Activated T-cell treated with anti-CD3 and anti-CD28 coated beads, Interleukin-2, amount 50 U/mL, for 4 hours (primary cell): ENCODE measurements around the gene UNKL. TPM values are rescaled to one million over a fixed set of nuclear protein-coding genes. Genes with fewer than 3 reads are reported as not detected.
A peak's percentile ranks its signal among the peaks of the same experiment; 100 is the strongest.

Experiments
- ATAC-seq, 2 donors: fragments of 200-7000 bp; cut with Tn5 transposase; one replicate each; pipeline ENCODE4 v1.10.0; 2021
- DNase-seq: peaks from one replicate; pipeline ENCODE4 v3.0.0-alpha.2; 2020
- H3K27me3 Mint-ChIP-seq: one replicate; pipeline ENCODE4 v1.8.0; 2021; ENCODE audit warnings: low read depth, mixed read lengths
- H3K36me3 Mint-ChIP-seq: one replicate; pipeline ENCODE4 v1.8.0; 2022; ENCODE audit warnings: mixed read lengths; ENCODE audit not compliant: insufficient read depth
- H3K4me1 Mint-ChIP-seq: one replicate; pipeline ENCODE4 v1.8.0; 2021; ENCODE audit warnings: low read depth, mixed read lengths
- H3K4me3 Mint-ChIP-seq: one replicate; pipeline ENCODE4 v1.8.0; 2021; ENCODE audit warnings: mild to moderate bottlenecking, moderate library complexity, mixed read lengths
- H3K9me3 Mint-ChIP-seq: one replicate; pipeline ENCODE4 v1.8.0; 2021; ENCODE audit warnings: mixed read lengths
- total RNA-seq, 3 donors: library from RNA; stranded (reverse); gene quantifications; one replicate each; pipeline ENCODE4 v1.2.1, GENCODE V29; 2021

Gene UNKL
- total RNA-seq, 3 donors from 2014 or later, result 24.5 to 30.2 (median 29.0) TPM

DNA sequence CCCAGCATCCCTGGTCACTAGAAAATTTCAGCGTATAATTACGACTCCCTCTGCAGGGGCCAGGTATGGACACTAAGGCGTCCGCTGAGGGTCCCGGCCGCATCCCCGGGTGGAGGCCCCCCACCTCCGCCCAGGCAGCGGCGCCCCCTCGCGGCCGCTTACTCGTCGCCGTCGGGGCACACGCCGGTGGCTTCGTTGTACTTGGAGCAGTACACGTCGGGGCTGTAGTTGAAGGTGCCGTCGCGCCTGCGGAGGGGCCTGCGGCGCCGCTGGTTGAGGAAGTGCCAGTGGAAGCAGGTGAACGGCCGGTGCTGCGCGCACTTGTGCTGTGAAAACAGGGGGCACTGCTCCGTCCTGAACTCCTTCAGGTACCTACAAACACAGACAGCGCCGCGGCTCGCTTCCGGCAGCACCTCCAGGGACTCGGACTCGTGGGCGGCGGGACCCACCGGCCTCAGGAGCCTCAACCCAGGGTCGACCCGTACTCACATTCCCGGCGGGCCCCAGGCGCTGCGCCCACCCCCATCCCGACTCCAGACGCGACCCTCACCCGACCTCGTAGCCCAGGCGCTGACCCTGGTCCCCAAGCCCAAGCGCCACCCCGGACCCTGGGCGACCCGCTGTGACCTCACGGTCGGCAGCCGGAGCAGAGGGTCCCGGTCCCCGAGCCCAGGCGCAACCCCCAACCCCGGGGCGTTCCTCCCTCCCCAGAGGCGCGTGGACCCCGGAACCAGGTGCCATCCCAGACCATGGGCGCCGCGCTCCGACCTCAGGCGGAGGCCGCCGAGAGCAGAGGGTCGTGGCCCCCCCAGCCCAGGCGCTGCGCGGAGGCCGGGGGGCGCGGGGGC is 596 bp downstream of the UNKL start:
- DNase-seq, result peak; percentile 52

DNA sequence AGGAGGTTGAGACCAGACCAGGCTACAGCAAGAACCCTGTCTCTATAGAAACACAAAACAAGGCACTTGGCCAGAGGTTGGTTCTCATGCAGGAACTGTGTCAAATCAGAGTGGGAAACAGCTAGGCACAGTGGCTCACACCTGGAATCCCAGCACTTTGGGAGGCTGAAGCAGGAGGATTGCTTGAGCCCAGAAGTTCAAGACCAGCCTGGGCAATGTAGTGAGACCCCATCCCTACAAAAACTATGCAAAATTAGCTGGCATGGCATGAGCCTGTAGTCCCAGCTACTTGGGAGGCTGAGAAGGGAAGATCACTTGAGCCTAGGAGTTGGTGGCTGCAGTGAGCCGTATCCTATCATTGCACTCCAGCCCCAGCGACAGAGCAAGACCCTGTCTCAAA is 1.7 kb downstream of the UNKL start:
- ATAC-seq, result no peak
- Mint-ChIP-seq H3K9me3 (no peaks in the 10 kb centered on the region), H3K36me3 (peaks cover 3% of the 10 kb centered on the region), H3K4me1 (peaks cover 17% of the 10 kb centered on the region), H3K27me3 (no peaks in the 10 kb centered on the region), H3K4me3 (peak overlapping the region; percentile 47)
- DNase-seq, result no peak

More for the DNA sequence above, 596 bp downstream of the UNKL start:
- H3K4me3 Mint-ChIP-seq, result peak overlapping the region; percentile 82
- H3K27me3 Mint-ChIP-seq, result no peaks in the 10 kb centered on the region
- ATAC-seq, result peak; percentile 62 to 63
- no peaks in the 10 kb centered on the region for H3K9me3 Mint-ChIP-seq
- peaks cover 19% of the 10 kb centered on the region for H3K4me1 Mint-ChIP-seq
- peaks cover 3% of the 10 kb centered on the region for H3K36me3 Mint-ChIP-seq

GRCh38 chr16:1408171-1408837 is 6.2 kb downstream of the UNKL start:
- Mint-ChIP-seq H3K27me3 (no peaks in the 10 kb centered on the region), H3K9me3 (no peaks in the 10 kb centered on the region), H3K36me3 (peaks cover 3% of the 10 kb centered on the region), H3K4me1 (peaks cover 19% of the 10 kb centered on the region), H3K4me3 (peak overlapping the region; percentile 74)
- DNase-seq (peak; percentile 97), ATAC-seq (peak; percentile 94 to 97)

- Mint-ChIP-seq H3K27me3 (no peaks in the 10 kb centered on the region), H3K36me3 (peaks cover 4% of the 10 kb centered on the region), H3K4me1 (peaks cover 19% of the 10 kb centered on the region), H3K9me3 (no peaks in the 10 kb centered on the region), H3K4me3 (peak overlapping the region; percentile 59)
- ATAC-seq, result no peak
- no peak for DNase-seq
These were observed 6.8 kb downstream of the UNKL start for GRCh38 chr16:1407753-1408152.

- Mint-ChIP-seq H3K36me3 (peaks cover 13% of the 10 kb centered on the region), H3K4me1 (peaks cover 11% of the 10 kb centered on the region), H3K27me3 (no peaks in the 10 kb centered on the region), H3K9me3 (no peaks in the 10 kb centered on the region), H3K4me3 (no peak overlapping the region)
- DNase-seq (no peak), ATAC-seq (no peak)
These were observed 10.8 kb downstream of the UNKL start for GRCh38 chr16:1403733-1404132.

GRCh38 chr16:1403036-1403435 is 11.5 kb downstream of the UNKL start:
- Mint-ChIP-seq H3K36me3 (peaks cover 16% of the 10 kb centered on the region), H3K27me3 (no peaks in the 10 kb centered on the region), H3K9me3 (no peaks in the 10 kb centered on the region), H3K4me1 (peaks cover 7% of the 10 kb centered on the region), H3K4me3 (no peak overlapping the region)
- DNase-seq (no peak), ATAC-seq (no peak)

DNA sequence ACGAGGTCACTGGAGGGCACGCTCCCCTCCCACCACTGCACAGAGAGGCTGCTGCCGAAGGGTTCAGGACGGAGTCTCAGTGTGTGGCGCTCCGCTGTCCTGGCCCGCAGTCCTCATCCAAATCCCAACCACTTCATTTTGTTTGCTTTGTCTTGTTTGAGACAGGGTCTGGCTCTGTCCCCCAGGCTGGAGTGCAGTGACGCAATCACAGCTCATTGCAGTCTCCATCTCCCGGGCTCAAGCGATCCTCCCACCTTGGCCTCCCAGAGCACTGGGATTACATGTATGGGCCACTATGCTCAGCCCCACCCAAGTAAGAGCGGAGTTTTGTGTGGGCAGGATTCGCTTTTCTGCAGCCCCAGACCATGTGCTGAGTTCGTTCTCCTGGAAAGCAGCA is 12.7 kb downstream of the UNKL start:
- H3K4me1 Mint-ChIP-seq, result no peaks in the 10 kb centered on the region
- peaks cover 16% of the 10 kb centered on the region for H3K36me3 Mint-ChIP-seq
- no peaks in the 10 kb centered on the region for H3K9me3 Mint-ChIP-seq
- no peaks in the 10 kb centered on the region for H3K27me3 Mint-ChIP-seq
- no peak for DNase-seq
- no peak for ATAC-seq
- no peak overlapping the region for H3K4me3 Mint-ChIP-seq

GRCh38 chr16:1401061-1401757 is 13.3 kb downstream of the UNKL start:
- no peak for ATAC-seq
- no peak overlapping the region for H3K4me3 Mint-ChIP-seq
- H3K36me3 Mint-ChIP-seq, result peaks cover 16% of the 10 kb centered on the region
- H3K4me1 Mint-ChIP-seq, result no peaks in the 10 kb centered on the region
- H3K27me3 Mint-ChIP-seq, result no peaks in the 10 kb centered on the region
- DNase-seq, result no peak
- H3K9me3 Mint-ChIP-seq, result no peaks in the 10 kb centered on the region

GRCh38 chr16:1398826-1399581 is 15.5 kb downstream of the UNKL start:
- H3K36me3 Mint-ChIP-seq, result peaks cover 16% of the 10 kb centered on the region
- no peak for ATAC-seq

GRCh38 chr16:1398351-1398750 is 16.2 kb downstream of the UNKL start:
- H3K4me1 Mint-ChIP-seq, result no peaks in the 10 kb centered on the region
- no peak overlapping the region for H3K4me3 Mint-ChIP-seq
- no peaks in the 10 kb centered on the region for H3K27me3 Mint-ChIP-seq
- H3K36me3 Mint-ChIP-seq, result peaks cover 14% of the 10 kb centered on the region
- no peak for DNase-seq
- no peak for ATAC-seq
- no peaks in the 10 kb centered on the region for H3K9me3 Mint-ChIP-seq

More at GRCh38 chr16:1398826-1399581, 15.5 kb downstream of the UNKL start:
- H3K4me1 Mint-ChIP-seq, result no peaks in the 10 kb centered on the region
- no peaks in the 10 kb centered on the region for H3K9me3 Mint-ChIP-seq
- no peaks in the 10 kb centered on the region for H3K27me3 Mint-ChIP-seq
- no peak overlapping the region for H3K4me3 Mint-ChIP-seq
- DNase-seq, result no peak

DNA sequence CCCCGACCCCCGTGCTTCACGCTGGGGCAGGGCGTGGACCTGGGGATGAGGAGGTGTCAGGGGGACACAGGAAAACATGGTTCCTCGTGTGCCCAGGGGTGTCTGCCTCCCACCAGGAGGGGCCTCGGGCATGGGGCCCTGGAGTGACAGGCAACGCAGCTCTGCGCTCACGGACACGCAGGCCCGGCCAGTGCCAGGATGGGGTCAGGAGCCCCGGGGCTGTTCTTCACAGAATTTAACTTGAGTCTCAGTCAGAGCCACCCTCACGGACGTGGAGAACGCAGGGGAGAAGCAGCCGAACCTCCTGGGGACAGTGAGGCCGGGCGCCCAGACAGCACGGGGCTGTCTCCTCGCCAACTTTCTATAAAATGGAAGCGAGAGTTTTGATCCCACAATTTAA is 16.7 kb downstream of the UNKL start:
- Mint-ChIP-seq H3K9me3 (no peaks in the 10 kb centered on the region), H3K36me3 (peaks cover 13% of the 10 kb centered on the region), H3K27me3 (no peaks in the 10 kb centered on the region), H3K4me1 (no peaks in the 10 kb centered on the region), H3K4me3 (no peak overlapping the region)
- ATAC-seq, result no peak
- no peak for DNase-seq

GRCh38 chr16:1395444-1396031 is 19.0 kb downstream of the UNKL start:
- H3K4me1 Mint-ChIP-seq, result no peaks in the 10 kb centered on the region
- H3K4me3 Mint-ChIP-seq, result no peak overlapping the region
- no peak for DNase-seq
- no peaks in the 10 kb centered on the region for H3K27me3 Mint-ChIP-seq
- no peak for ATAC-seq
- peaks cover 7% of the 10 kb centered on the region for H3K36me3 Mint-ChIP-seq
- no peaks in the 10 kb centered on the region for H3K9me3 Mint-ChIP-seq

DNA sequence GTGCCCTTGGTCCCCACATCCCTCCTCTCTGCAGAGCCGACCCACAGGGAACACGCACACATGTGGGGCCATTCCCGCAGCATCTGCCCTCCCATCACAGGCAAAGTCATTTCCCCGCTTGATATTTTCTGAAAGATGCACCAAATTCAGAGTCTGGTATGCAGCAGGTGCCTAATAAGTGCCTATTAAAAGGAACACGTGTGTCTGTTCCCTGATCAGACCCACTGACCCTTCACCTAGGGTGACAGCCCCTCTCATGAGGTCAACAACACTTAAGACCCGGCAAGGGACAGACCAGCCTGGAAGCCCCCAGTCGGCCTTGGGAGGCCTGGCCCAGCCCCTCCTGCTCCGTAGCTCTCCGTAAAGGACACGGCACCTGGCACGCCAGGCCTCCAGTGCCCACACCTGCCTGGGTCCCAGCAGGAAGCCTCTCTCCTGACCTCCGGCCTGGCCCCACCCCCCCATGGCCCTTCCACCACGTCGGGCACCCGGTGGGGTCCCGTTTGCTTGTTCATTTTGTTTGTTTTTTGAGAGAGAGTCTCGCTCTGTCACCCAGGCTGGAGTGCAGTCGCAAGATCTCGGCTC is 20.0 kb downstream of the UNKL start:
- DNase-seq (no peak), ATAC-seq (no peak)
- H3K4me3 Mint-ChIP-seq, result no peak overlapping the region
- peaks cover 7% of the 10 kb centered on the region for H3K36me3 Mint-ChIP-seq
- H3K9me3 Mint-ChIP-seq, result no peaks in the 10 kb centered on the region
- H3K4me1 Mint-ChIP-seq, result no peaks in the 10 kb centered on the region
- H3K27me3 Mint-ChIP-seq, result no peaks in the 10 kb centered on the region
